Lung (tissue), 12 donors: ENCODE results near the gene LIMA1. TPM values are rescaled to one million over a fixed set of nuclear protein-coding genes. Genes with fewer than 3 reads are reported as not detected.
A peak's percentile ranks its signal among the peaks of the same experiment; 100 is the strongest.

Source experiments
- ATAC-seq: fragments of 200-7000 bp; cut with Tn5 transposase; one replicate; pipeline ENCODE4 v1.9.1; 2020; ENCODE audit warnings: moderate number of reproducible peaks; ENCODE audit not compliant: insufficient read depth, low FRiP score
- DNase-seq, 3 donors: peaks; one replicate each; pipeline ENCODE4 v3.0.0-alpha.2; 2013 to 2017
- H3K27ac ChIP-seq, 2 donors: one replicate each; pipeline ENCODE4 v1.5.1; 2013; ENCODE audit warnings: mild to moderate bottlenecking in 2 of 2, moderate library complexity in 2 of 2, control low read depth in 1 of 2, inconsistent platforms in 1 of 2, low read depth in 1 of 2, low read length in 1 of 2
- H3K27me3 ChIP-seq, 3 donors: one replicate each; pipeline ENCODE4 v1.5.1; 2013; ENCODE audit warnings: low read length in 2 of 3; ENCODE audit not compliant: control insufficient read depth in 3 of 3, insufficient read depth in 3 of 3
- H3K36me3 ChIP-seq, 4 donors: one replicate each; pipeline ENCODE4 v1.5.1; 2013; ENCODE audit warnings: low read length in 4 of 4, mild to moderate bottlenecking in 1 of 4, moderate library complexity in 1 of 4; ENCODE audit not compliant: control insufficient read depth in 4 of 4, insufficient read depth in 4 of 4
- H3K4me1 ChIP-seq, 5 donors: one replicate each; pipeline ENCODE4 v1.5.1; 2013; ENCODE audit warnings: low read length in 5 of 5, mild to moderate bottlenecking in 2 of 5, moderate library complexity in 1 of 5; ENCODE audit not compliant: control insufficient read depth in 5 of 5, insufficient read depth in 5 of 5
- H3K4me3 ChIP-seq: one replicate; pipeline ENCODE4 v1.5.1; 2013; ENCODE audit warnings: mild to moderate bottlenecking, control low read depth, moderate library complexity
- H3K9ac ChIP-seq, 2 donors: one replicate each; pipeline ENCODE4 v1.5.1; 2013; ENCODE audit warnings: low read length in 2 of 2, control low read depth in 1 of 2; ENCODE audit not compliant: insufficient read depth in 1 of 2
- H3K9me3 ChIP-seq, 4 donors: one replicate each; pipeline ENCODE4 v1.5.1; 2013; ENCODE audit warnings: low read length in 3 of 4, mild to moderate bottlenecking in 1 of 4, moderate library complexity in 1 of 4; ENCODE audit not compliant: control insufficient read depth in 4 of 4, insufficient read depth in 3 of 4
- CTCF ChIP-seq: IDR thresholded peaks from 2 replicates; pipeline ENCODE4 v1.5.1; 2012; ENCODE audit warnings: mild to moderate bottlenecking; ENCODE audit errors: control extremely low read depth, extremely low read depth
- WGBS, 2 donors: extraction: QIAGEN DNeasy Blood & Tissue Kit; methylation state at CpG; one replicate each; pipeline ENCODE4 v1.1.7; 2013; 5-methylcytosine and 5-hydroxymethylcytosine counted together
- polyA plus RNA-seq, 2 donors: library from polyadenylated mRNA; stranded (reverse); fragments of 200-250 nt; gene quantifications; one replicate each; pipeline ENCODE4 v1.2.1, GENCODE V29; 2013
- total RNA-seq, 2 donors: library from RNA; depleted of rRNA in 1 of 2; stranded (reverse); fragments of >200 nt in 1 of 2; gene quantifications; one replicate each; pipeline ENCODE4 v1.2.1, GENCODE V29; 2014 to 2021
- donor health status: control.
- donor health status: control.
- donor health status: Bipolar disorder and iron deficiency.
- donor health status: healthy.
- donor health status: DM: yes; HTN: yes; CAD: no.

Gene LIMA1
- total and polyA plus RNA-seq, 4 donors: 25.0 to 69.7 (median 45.7) TPM

- Histone ChIP-seq H3K4me3 (no peak overlapping the region), H3K4me1 (peaks cover 0 to 2% (median 0%) of the 10 kb centered on the region in 5 donors), H3K27ac (no peak overlapping the region), H3K9me3 (no peaks in the 10 kb centered on the region), H3K36me3 (peaks cover 10 to 21% (median 15%) of the 10 kb centered on the region in 4 donors), H3K9ac (no peak overlapping the region), H3K27me3 (no peaks in the 10 kb centered on the region)
- WGBS, 2 donors: 95 to 96% methylated on average over 6 of the region's 6 CpGs
- ATAC-seq (no peak), DNase-seq (no peak)
- TF ChIP-seq CTCF: no peak
These were observed 77.7 kb downstream of the LIMA1 start for GRCh38 chr12:50205648-50206047.

DNA sequence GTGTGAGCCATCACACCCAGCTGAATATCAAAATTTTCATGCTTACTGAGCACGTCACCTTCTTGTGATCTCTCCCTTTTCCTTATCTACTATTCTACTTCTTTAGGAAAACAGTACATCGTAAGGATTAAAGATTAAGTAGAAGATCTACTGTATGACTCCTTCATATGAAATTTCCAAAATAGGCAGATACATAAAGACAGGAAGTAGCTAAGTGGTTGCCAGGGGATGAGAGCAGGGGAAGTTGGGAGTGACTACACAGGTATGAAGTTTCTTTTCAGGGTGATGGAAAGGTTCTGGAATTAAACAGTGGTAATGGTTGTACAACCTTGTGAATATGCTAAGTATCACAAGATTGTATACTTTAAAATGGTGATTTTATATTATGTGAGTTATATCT, 79.6 kb downstream of the LIMA1 start:
- Histone ChIP-seq H3K36me3 (peaks cover 13 to 29% (median 23%) of the 10 kb centered on the region in 4 donors), H3K4me3 (no peak overlapping the region), H3K27me3 (no peaks in the 10 kb centered on the region), H3K9me3 (no peaks in the 10 kb centered on the region), H3K9ac (no peak overlapping the region), H3K4me1 (no peaks in the 10 kb centered on the region), H3K27ac (no peak overlapping the region)
- ATAC-seq: no peak
- DNase-seq: no peak
- TF ChIP-seq CTCF: no peak
- 92% methylated on average over 2 of the region's 2 CpGs for WGBS, 2 donors

DNA sequence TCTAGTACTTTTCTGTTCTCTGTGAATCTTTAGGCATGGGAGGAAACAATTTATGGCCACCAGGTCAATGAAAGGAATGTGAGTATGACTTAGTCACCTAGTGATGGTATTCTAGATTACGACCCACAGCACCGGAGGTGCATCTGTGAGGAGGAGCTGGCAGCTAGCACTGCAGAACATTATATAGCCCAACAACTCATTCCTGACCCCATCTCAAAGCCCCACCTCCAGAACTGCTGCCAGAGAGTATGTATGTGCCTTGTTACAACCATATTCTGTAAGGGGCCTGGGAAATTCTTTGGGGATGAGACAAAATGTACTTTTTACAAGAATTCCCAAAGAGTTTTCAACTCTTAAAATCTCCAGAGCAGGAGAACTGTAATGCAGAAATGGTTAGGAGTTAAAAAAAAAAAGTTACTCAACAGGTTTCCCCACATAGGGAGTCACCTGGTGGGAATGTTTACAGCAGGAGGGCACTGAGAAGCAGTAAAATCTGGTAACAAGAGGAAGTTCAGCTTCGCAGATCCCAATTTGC, 81.3 kb downstream of the LIMA1 start:
- Histone ChIP-seq H3K9me3 (no peaks in the 10 kb centered on the region), H3K4me1 (no peaks in the 10 kb centered on the region), H3K36me3 (peaks cover 14 to 37% (median 25%) of the 10 kb centered on the region in 4 donors), H3K27me3 (no peaks in the 10 kb centered on the region), H3K9ac (no peak overlapping the region), H3K27ac (no peak overlapping the region), H3K4me3 (no peak overlapping the region)
- TF ChIP-seq CTCF: no peak
- 62 to 82% methylated on average over 3 of the region's 3 CpGs for whole genome bisulfite sequencing, 2 donors
- ATAC-seq (no peak), DNase-seq (peak in 2 of 3 donors; percentile 54 to 75)
